WTC11 (cell line): ENCODE measurements around the gene UGT2B17. TPM values are rescaled to one million over a fixed set of nuclear protein-coding genes. Genes with fewer than 3 reads are reported as not detected.

Experiments
- ATAC-seq: fragments of 200-7000 bp; cut with Tn5 transposase; 2 replicates; pipeline ENCODE4 v1.10.0; 2021; ENCODE audit warnings: mild to moderate bottlenecking, moderate library complexity
- CTCF ChIA-PET: fragments of 300-600 bp; sonication (Branson Sonifier 250); formaldehyde crosslinking; loops from one replicate; lab custom pipeline; 2021; ENCODE audit warnings: antibody characterized with exemption; lab: Charles Lee
- POLR2A ChIA-PET: fragments of 350-600 bp; sonication (Branson Sonifier 250); formaldehyde crosslinking; loops from one replicate; lab custom pipeline; 2021; ENCODE audit warnings: antibody characterized with exemption; lab: Charles Lee
- DNase-seq: peaks from one replicate; pipeline ENCODE4 v3.0.0; 2021; ENCODE audit warnings: low spot score
- H3K27ac Mint-ChIP-seq: 2 replicates; pipeline ENCODE4 v1.8.0; 2021; ENCODE audit warnings: mixed read lengths
- H3K27me3 Mint-ChIP-seq: 2 replicates; pipeline ENCODE4 v1.8.0; 2021; ENCODE audit warnings: low read depth, mild to moderate bottlenecking, moderate library complexity, mixed read lengths
- H3K36me3 Mint-ChIP-seq: 2 replicates; pipeline ENCODE4 v1.8.0; 2021; ENCODE audit warnings: mixed read lengths
- H3K4me1 Mint-ChIP-seq: 2 replicates; pipeline ENCODE4 v1.8.0; 2022; ENCODE audit warnings: mixed read lengths
- H3K4me3 Mint-ChIP-seq: 2 replicates; pipeline ENCODE4 v1.8.0; 2021; ENCODE audit warnings: mild to moderate bottlenecking, moderate library complexity, mixed read lengths
- H3K9me3 Mint-ChIP-seq: 2 replicates; pipeline ENCODE4 v1.8.0; 2021; ENCODE audit warnings: mixed read lengths
- ATF1 ChIP-seq: sonication (generic); formaldehyde crosslinking; IDR thresholded peaks from 2 replicates; pipeline ENCODE4 v1.8.1; 2023; ENCODE audit warnings: mild to moderate bottlenecking, moderate library complexity, missing genetic modification reagents
- CDX4 ChIP-seq: fragments of 250-450 bp; sonication (Bioruptor Pico); IDR thresholded peaks from 2 replicates; pipeline ENCODE4 v1.9.0; 2021; ENCODE audit warnings: moderate library complexity, mild to moderate bottlenecking, inconsistent platforms, borderline replicate concordance
- CREB1 ChIP-seq: sonication (generic); formaldehyde crosslinking; IDR thresholded peaks from 2 replicates; pipeline ENCODE4 v1.8.0; 2023; ENCODE audit warnings: mild to moderate bottlenecking, missing genetic modification reagents
- CTCF ChIP-seq: fragments of 200-600 bp; IDR thresholded peaks from 2 replicates; pipeline ENCODE4 v1.8.0; 2022; ENCODE audit warnings: antibody characterized with exemption
- E2F4 ChIP-seq: sonication (generic); formaldehyde crosslinking; IDR thresholded peaks from 2 replicates; pipeline ENCODE4 v1.8.1; 2022; ENCODE audit warnings: low read depth, mild to moderate bottlenecking, moderate library complexity, missing genetic modification reagents, borderline replicate concordance
- GABPB1 ChIP-seq: sonication (generic); formaldehyde crosslinking; IDR thresholded peaks from 2 replicates; pipeline ENCODE4 v1.8.1; 2023; ENCODE audit warnings: mild to moderate bottlenecking, missing genetic modification reagents
- HMGXB4 ChIP-seq: sonication (generic); formaldehyde crosslinking; IDR thresholded peaks from 2 replicates; pipeline ENCODE4 v1.8.1; 2023; ENCODE audit warnings: mild to moderate bottlenecking, moderate library complexity, missing genetic modification reagents
- MYBL2 ChIP-seq: sonication (generic); formaldehyde crosslinking; IDR thresholded peaks from 2 replicates; pipeline ENCODE4 v1.8.1; 2023; ENCODE audit warnings: mild to moderate bottlenecking, moderate library complexity, missing genetic modification reagents
- NR1H2 ChIP-seq: sonication (generic); formaldehyde crosslinking; IDR thresholded peaks from 2 replicates; pipeline ENCODE4 v1.9.0; 2021; ENCODE audit warnings: mild to moderate bottlenecking, moderate library complexity, missing genetic modification reagents
- NR3C1 ChIP-seq: sonication (generic); formaldehyde crosslinking; conservative IDR thresholded peaks from 2 replicates; pipeline ENCODE4 v1.8.1; 2023; ENCODE audit warnings: low read depth, mild to moderate bottlenecking, missing genetic modification reagents
- PRRX2 ChIP-seq: fragments of 250-450 bp; sonication (Bioruptor Pico); IDR thresholded peaks from 2 replicates; pipeline ENCODE4 v1.8.0; 2021; ENCODE audit warnings: mild to moderate bottlenecking
- TP53 ChIP-seq: sonication (generic); formaldehyde crosslinking; IDR thresholded peaks from 2 replicates; pipeline ENCODE4 v1.8.1; 2023; ENCODE audit warnings: mild to moderate bottlenecking, missing genetic modification reagents
- ZBTB21 ChIP-seq: sonication (generic); formaldehyde crosslinking; IDR thresholded peaks from 2 replicates; pipeline ENCODE4 v1.8.1; 2023; ENCODE audit warnings: mild to moderate bottlenecking, missing genetic modification reagents, borderline replicate concordance
- ZNF232 ChIP-seq: sonication (generic); formaldehyde crosslinking; IDR thresholded peaks from 2 replicates; pipeline ENCODE4 v1.8.0; 2022; ENCODE audit warnings: mild to moderate bottlenecking, missing genetic modification reagents
- ZNF263 ChIP-seq: sonication (generic); formaldehyde crosslinking; IDR thresholded peaks from 2 replicates; pipeline ENCODE4 v1.8.1; 2022; ENCODE audit warnings: low read depth, mild to moderate bottlenecking, moderate library complexity, missing genetic modification reagents
- ZNF532 ChIP-seq: fragments of 250-450 bp; sonication (Bioruptor Pico); IDR thresholded peaks from 2 replicates; pipeline ENCODE4 v1.9.0; 2021; ENCODE audit warnings: mild to moderate bottlenecking, borderline replicate concordance
- ZNF671 ChIP-seq: fragments of 250-450 bp; sonication (Bioruptor Pico); IDR thresholded peaks from 2 replicates; pipeline ENCODE4 v1.8.0; 2021; ENCODE audit warnings: mild to moderate bottlenecking
- ZSCAN18 ChIP-seq: fragments of 250-450 bp; sonication (Bioruptor Pico); IDR thresholded peaks from 2 replicates; pipeline ENCODE4 v2.1.2; 2022; ENCODE audit warnings: mild to moderate bottlenecking, moderate library complexity
- total RNA-seq: library from RNA; stranded (reverse); gene quantifications from 3 replicates; pipeline ENCODE4 v1.2.3, GENCODE V29; 2021

The UGT2B17 gene
- total RNA-seq, 1 experiment from 2014 or later: not detected

- TF ChIP-seq ZSCAN18 (CRISPR knock-in tag) (no peak), CTCF (peak; percentile 76), NR1H2 (CRISPR knock-in tag) (no peak), CREB1 (CRISPR knock-in tag) (no peak)
- TF ChIP-seq, all 79 proteins: peak for 1
- peaks cover 6% of the 10 kb centered on the region for H3K36me3 Mint-ChIP-seq
- peaks cover 26% of the 10 kb centered on the region for H3K4me1 Mint-ChIP-seq
- ATAC-seq: peak; percentile 93
- CTCF ChIA-PET: interaction anchor here (0.7 to 1.7 kb wide), 5 partner anchors 122 to 672 kb away, joined by 3 to 6 read pairs (median 3); no protein-coding TSS in a partner anchor
- no peak overlapping the region for H3K4me3 Mint-ChIP-seq
- DNase-seq: peak; percentile 65
- H3K27me3 Mint-ChIP-seq: no peaks in the 10 kb centered on the region
- no peak overlapping the region for H3K27ac Mint-ChIP-seq
- peaks cover 5% of the 10 kb centered on the region for H3K9me3 Mint-ChIP-seq
- POLR2A ChIA-PET: no interaction called here
These were observed 77.6 kb downstream of the UGT2B17 start for GRCh38 chr4:68498413-68499007.

- Mint-ChIP-seq H3K27ac (no peak overlapping the region), H3K9me3 (peaks cover 4% of the 10 kb centered on the region), H3K4me1 (peaks cover 26% of the 10 kb centered on the region), H3K4me3 (no peak overlapping the region), H3K27me3 (no peaks in the 10 kb centered on the region), H3K36me3 (peaks cover 7% of the 10 kb centered on the region)
- CTCF ChIA-PET: no interaction called here
- no peak for ATAC-seq
- POLR2A ChIA-PET: no interaction called here
- DNase-seq: no peak
- TF ChIP-seq ZNF671 (CRISPR knock-in tag): no peak
- no peak for TF ChIP-seq ZBTB21 (CRISPR knock-in tag)
- TF ChIP-seq ZNF232 (CRISPR knock-in tag): no peak
- no peak for TF ChIP-seq E2F4 (CRISPR knock-in tag)
- no peak for TF ChIP-seq ZNF263
- no peak for TF ChIP-seq ZSCAN18 (CRISPR knock-in tag)
- no peak for TF ChIP-seq HMGXB4
- no peak for TF ChIP-seq NR3C1
- no peak for TF ChIP-seq GABPB1
These were observed 81.4 kb downstream of the UGT2B17 start for GRCh38 chr4:68494688-68495087.

- POLR2A ChIA-PET: no interaction called here
- Mint-ChIP-seq H3K27ac (no peak overlapping the region), H3K9me3 (peaks cover 9% of the 10 kb centered on the region), H3K27me3 (no peaks in the 10 kb centered on the region), H3K4me1 (peaks cover 10% of the 10 kb centered on the region), H3K4me3 (no peak overlapping the region), H3K36me3 (peaks cover 7% of the 10 kb centered on the region)
- no peak for DNase-seq
- CTCF ChIA-PET: no interaction called here
- TF ChIP-seq TP53 (CRISPR knock-in tag) (no peak), MYBL2 (CRISPR knock-in tag) (no peak), ZNF532 (CRISPR knock-in tag) (no peak), ZNF232 (CRISPR knock-in tag) (no peak), CDX4 (CRISPR knock-in tag) (no peak), ATF1 (CRISPR knock-in tag) (no peak), PRRX2 (CRISPR knock-in tag) (no peak), GABPB1 (no peak)
- TF ChIP-seq, all 79 proteins: peak for 0
- no peak for ATAC-seq
These were observed 85.2 kb downstream of the UGT2B17 start for GRCh38 chr4:68490826-68491457.
